Smooth muscle cell of the brain vasculature (primary cell): Measurements from ENCODE around the gene ATPAF2.
"Not testable (repeated sequence)": the region's sequence is repeated elsewhere in the genome, so short reads cannot be mapped to it uniquely, and the experiment has no call there.

Experiments used
- DNase-seq: peaks from one replicate; pipeline ENCODE4 v3.0.0-alpha.2; 2012; ENCODE audit warnings: low read depth, low spot score

The ATPAF2 gene

GRCh38 chr17:18009609-18010420 lies 29.2 kb downstream of the ATPAF2 start:
- no peak for DNase-seq

- DNase-seq: no peak
Measured at GRCh38 chr17:18008496-18009268, 30.3 kb downstream of the ATPAF2 start.

GRCh38 chr17:18006495-18007239 lies 32.3 kb downstream of the ATPAF2 start:
- DNase-seq: no peak

GRCh38 chr17:18005496-18005895 lies 33.5 kb downstream of the ATPAF2 start:
- no peak for DNase-seq

GRCh38 chr17:18004884-18005305 lies 34.1 kb downstream of the ATPAF2 start:
- no peak for DNase-seq

GRCh38 chr17:18004345-18004744 lies 34.6 kb downstream of the ATPAF2 start:
- no peak for DNase-seq

- DNase-seq: no peak
Measured at GRCh38 chr17:18002171-18002570, 36.8 kb downstream of the ATPAF2 start.

GRCh38 chr17:18000030-18000408 lies 38.9 kb downstream of the ATPAF2 start:
- no peak for DNase-seq

- no peak for DNase-seq
Measured at GRCh38 chr17:17999364-18000029, 39.5 kb downstream of the ATPAF2 start.

GRCh38 chr17:17998934-17999333 lies 40.0 kb downstream of the ATPAF2 start:
- DNase-seq: no peak

- not testable (repeated sequence) for DNase-seq
Measured at GRCh38 chr17:17995887-17996286, 43.1 kb downstream of the ATPAF2 start.

- DNase-seq: no peak
Measured at GRCh38 chr17:17994271-17995069, 44.5 kb downstream of the ATPAF2 start.

GRCh38 chr17:17993852-17994251 lies 45.1 kb downstream of the ATPAF2 start:
- no peak for DNase-seq

- no peak for DNase-seq
Measured at GRCh38 chr17:17993366-17993765, 45.6 kb downstream of the ATPAF2 start.

GRCh38 chr17:17990282-17990681 lies 48.7 kb downstream of the ATPAF2 start:
- DNase-seq: no peak

GRCh38 chr17:17989618-17990017 lies 49.4 kb downstream of the ATPAF2 start:
- DNase-seq: no peak

- DNase-seq: no peak
Measured at GRCh38 chr17:17989081-17989480, 49.9 kb downstream of the ATPAF2 start.

- DNase-seq: no peak
Measured at GRCh38 chr17:17988427-17988945, 50.5 kb downstream of the ATPAF2 start.

GRCh38 chr17:17987901-17988300 lies 51.1 kb downstream of the ATPAF2 start:
- DNase-seq: no peak

- no peak for DNase-seq
Measured at GRCh38 chr17:17987187-17987896, 51.6 kb downstream of the ATPAF2 start.
